Fibroblast of peridontal ligament (primary cell): Measurements from ENCODE around the gene MCCC2.
A peak's percentile ranks its signal among the peaks of the same experiment; 100 is the strongest.
"Not testable (repeated sequence)": the region's sequence is repeated elsewhere in the genome, so short reads cannot be mapped to it uniquely, and the experiment has no call there.

Experiments
- DNase-seq: peaks from one replicate; pipeline ENCODE4 v3.0.0-alpha.2; 2010; ENCODE audit errors: extremely low read depth

The MCCC2 gene

GRCh38 chr5:71597001-71597400 lies 9.9 kb downstream of the MCCC2 start:
- no peak for DNase-seq

- DNase-seq = no peak
Observed at GRCh38 chr5:71600783-71601182, 13.6 kb downstream of the MCCC2 start.

DNA sequence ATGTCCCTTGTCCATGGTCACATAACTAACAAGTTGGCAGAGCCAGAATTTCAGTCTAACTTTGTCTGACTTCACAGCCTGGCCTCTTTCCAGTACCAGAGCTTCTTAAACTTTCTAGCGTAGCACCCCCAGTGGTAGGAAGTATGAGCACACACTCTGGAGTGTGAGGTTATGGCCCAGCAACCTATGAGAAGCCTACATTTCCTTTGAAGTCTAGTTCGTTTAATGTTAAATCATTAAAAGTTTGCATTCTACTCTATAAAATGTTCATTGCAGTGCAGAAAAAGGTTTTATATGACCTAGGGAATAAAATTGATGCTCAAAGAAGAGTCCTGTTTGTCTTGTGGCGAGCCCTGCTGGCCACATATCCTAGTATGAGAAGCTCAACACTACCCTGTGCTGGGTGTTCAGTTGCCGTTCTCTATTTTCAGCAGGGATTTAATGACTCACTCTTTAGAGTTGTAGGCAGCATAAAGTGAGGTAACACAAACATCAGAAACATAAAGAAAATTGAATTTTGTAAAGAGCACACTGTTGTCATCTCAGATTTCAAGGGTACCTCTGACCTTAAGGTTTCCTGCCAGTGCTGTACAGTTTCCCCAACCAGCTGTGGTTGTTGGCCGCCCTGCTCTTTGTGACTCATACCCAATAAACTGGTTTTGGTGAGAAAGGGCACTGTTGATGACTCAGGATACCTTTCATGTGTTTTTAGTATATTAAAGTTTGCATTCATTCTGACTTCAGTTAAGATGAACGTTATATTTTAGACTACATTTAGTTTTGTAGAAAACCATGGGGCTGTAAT lies 14.3 kb downstream of the MCCC2 start:
- peak; percentile 97 for DNase-seq

DNA sequence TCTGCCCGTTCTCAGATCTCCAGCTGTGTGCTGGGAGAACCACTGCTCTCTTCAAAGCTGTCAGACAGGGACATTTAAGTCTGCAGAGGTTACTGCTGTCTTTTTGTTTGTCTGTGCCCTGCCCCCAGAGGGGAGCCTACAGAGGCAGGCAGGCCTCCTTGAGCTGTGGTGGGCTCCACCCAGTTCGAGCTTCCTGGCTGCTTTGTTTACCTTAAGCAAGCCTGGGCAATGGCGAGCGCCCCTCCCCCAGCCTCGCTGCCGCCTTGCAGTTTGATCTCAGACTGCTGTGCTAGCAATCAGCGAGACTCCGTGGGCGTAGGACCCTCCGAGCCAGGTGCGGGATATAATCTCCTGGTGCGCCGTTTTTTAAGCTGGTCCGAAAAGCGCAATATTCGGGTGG lies 22.8 kb downstream of the MCCC2 start:
- DNase-seq = not testable (repeated sequence)

DNA sequence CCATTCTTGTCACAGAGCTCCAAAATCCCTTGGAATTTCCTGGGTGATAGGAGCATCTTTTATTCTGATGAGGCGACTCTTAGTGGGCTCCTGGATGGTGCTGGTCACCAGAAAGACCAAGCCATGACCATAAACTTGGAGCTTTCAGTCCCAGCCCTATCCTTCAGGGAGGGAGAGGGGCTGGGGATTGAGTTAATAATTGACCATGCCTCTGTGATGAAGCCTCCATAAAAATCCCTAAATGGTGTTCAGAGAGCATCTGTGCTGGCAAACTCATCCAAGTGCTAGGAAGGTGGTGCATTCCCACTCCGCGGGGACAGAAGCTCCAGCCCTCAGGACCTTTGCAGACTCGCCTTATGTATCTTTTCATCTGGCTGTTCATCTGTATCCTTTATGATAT lies 28.7 kb downstream of the MCCC2 start:
- no peak for DNase-seq

DNA sequence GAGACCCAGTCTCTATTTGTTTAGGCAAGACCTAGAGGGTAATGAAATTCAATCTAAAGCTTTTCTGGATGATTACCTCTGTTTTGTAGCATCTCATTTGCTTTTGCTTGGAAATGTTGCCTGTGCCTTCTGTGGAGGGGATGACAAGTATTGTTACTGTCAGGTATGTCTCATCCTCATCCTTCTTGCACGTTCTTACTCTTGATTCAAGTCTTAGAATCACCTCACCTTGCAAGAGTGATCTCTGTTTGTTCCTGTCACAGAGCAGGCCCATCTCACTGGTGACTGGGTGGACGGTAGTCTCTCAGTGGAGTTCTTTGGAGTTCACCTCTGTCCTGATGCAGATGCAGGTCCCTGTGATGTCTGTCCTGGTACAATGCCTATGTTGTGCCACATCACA lies 33.5 kb downstream of the MCCC2 start:
- DNase-seq = no peak

GRCh38 chr5:71621268-71621667 lies 34.1 kb downstream of the MCCC2 start:
- no peak for DNase-seq

DNA sequence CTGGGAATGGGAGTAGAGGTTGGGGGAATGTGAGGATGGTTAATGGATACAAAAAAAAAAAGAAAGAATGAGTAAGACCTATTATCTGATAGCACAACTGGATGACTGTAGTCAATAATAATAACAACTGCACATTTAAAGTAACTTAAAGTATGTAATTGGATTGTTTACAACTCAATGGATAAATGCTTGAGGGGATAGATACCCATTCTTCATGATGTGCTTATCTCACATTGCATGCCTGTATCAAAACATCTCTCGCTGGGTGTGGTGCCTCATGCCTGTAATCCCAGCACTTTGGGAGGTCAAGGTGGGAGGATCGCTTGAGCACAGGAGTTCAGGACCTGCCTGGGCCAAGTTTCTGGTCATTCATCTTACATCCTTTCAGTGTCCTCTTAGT lies 34.6 kb downstream of the MCCC2 start:
- DNase-seq = no peak

DNA sequence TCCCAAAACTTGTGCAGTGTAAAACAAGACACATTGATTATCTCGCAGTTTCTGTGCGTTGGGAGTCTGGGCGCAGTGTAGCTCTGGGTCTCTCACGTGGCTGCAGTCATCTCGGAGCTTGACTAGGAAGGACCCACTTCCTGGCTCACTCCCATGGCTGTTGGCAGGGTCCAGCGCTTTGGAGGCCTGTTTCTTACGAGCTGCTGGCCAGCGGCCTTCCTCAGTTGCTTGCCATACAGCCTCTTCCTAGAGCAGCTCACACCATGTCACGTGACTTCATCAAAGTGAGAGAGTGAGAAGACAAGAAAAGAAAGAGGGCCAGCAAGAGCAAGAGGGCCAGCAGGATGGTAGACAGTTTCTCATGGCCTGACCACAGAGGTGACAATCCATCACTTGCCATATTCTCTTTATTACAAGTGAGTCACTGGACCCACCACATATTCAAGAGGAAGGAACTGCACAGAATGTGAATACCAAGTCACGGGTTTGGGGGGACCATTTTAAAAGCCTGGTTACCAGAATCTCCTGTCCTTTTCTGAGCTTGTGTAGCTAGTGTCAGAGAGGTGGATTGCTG lies 36.2 kb downstream of the MCCC2 start:
- DNase-seq = no peak

DNA sequence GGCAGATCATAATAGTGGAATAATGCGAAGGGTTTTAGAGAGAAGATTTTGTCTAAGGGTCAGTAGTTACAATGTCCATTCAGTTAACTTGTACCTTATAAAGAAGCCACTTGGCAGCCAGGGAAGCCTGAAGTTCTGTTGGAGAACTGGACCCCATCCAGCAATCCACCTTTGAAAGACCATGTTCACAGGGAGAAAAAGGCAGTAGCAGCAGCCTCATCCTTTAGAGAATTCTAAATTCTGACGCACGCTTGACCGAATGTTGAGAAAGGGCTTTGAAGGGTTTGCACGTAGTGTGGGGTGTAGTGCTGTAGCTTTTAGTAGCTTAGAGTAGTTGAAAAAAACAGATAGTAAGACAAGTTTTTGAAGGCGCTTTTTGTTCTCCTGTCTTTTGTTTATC lies 42.8 kb downstream of the MCCC2 start:
- no peak for DNase-seq

GRCh38 chr5:71631070-71631469 lies 43.9 kb downstream of the MCCC2 start:
- DNase-seq = no peak

- DNase-seq = no peak
Observed at GRCh38 chr5:71632168-71632567, 45.0 kb downstream of the MCCC2 start.

- no peak for DNase-seq
Observed at GRCh38 chr5:71633255-71634155, 46.4 kb downstream of the MCCC2 start.

GRCh38 chr5:71637133-71637532 lies 50.0 kb downstream of the MCCC2 start:
- no peak for DNase-seq

GRCh38 chr5:71640408-71640807 lies 53.3 kb downstream of the MCCC2 start:
- no peak for DNase-seq

DNA sequence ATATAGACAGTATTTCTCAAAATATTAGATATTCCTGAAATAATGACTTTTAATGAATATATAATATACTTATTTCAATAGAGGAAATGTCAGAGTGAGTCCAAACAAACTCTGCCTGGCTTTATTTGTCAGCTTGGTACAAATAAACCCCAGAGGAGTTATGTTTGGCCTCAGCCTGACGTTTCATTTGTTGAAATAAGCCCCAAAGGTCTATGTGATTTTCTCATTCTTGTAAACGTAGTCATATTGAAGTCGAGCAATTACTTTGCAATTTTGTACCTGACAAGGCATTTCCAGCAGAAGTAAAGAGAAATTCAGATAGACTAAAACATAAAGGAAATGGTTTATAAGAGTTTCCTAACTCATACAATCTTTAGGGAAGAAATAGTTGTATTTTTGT lies 57.9 kb downstream of the MCCC2 start:
- no peak for DNase-seq

- DNase-seq = not testable (repeated sequence)
Observed at GRCh38 chr5:71650940-71651339, 63.8 kb downstream of the MCCC2 start.

DNA sequence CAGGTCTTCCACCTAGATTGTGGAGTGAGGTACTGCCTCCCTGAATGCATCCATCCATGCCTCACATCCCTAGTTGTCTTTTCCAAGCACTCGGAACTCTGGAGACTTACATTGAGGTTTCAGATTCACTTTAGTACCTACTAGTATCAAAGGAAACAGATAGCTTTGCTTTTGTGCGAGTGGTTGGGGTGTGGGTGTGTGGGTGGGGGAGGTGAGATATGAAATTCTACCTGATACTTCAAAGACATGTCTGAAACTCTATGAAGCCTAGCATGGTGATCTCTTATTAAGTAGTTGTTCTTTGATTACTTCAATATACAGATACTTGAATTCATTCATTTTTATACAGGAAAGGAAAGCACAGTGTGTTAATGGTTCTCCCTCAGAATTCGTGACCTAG lies 64.4 kb downstream of the MCCC2 start:
- DNase-seq = no peak

- no peak for DNase-seq
Observed at GRCh38 chr5:71652349-71652748, 65.2 kb downstream of the MCCC2 start.

DNA sequence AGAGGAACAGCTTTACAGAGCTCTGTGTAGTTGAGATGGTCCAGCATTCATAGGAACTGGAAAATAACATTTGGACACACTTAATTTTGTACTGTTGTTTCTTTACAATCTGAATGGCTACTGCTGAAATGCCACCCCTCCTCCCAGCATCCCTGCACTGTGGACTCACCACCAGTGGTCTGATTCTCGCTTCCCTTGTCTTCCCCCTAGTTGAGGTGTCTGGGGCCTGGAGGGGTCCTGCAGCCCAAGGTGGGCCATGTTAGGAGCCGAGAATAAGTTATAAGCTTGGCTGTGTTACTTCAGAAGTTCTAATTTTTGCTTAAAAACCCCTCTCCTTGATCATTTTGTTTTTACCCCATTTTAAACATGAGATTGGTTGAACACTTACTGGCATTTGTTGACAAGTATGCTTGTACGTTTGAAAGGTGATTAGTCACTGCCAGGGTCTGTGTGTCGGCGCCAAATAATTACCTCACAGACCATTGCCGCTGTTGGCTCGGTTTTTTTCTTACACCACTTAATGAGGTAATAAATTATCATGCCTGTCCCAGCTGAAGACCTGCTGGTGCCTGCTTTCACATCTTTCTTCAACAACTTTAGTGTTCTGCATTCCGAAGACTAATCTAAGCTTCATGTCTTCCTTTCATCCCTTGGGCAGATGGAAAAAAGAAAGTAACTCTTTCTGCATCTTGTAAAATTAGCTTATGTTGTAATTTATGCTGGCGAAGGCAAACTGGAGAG lies 65.8 kb downstream of the MCCC2 start:
- no peak for DNase-seq

GRCh38 chr5:71658916-71659662 lies 71.9 kb downstream of the MCCC2 start:
- DNase-seq = peak; percentile 7
